22Rv1 (cell line): ENCODE data around the gene INPP5B.
A peak's percentile ranks its signal among the peaks of the same experiment; 100 is the strongest.

ENCODE experiments used
- H3K27ac ChIP-seq: fragments of 450-650 bp; 2 replicates; pipeline ENCODE4 v1.5.1; 2017
- CTCF ChIP-seq: fragments of 450-650 bp; IDR thresholded peaks from 2 replicates; pipeline ENCODE4 v1.5.1; 2017; ENCODE audit warnings: mild to moderate bottlenecking
- ZFX ChIP-seq: fragments of 450-650 bp; IDR thresholded peaks from 2 replicates; pipeline ENCODE4 v1.6.1; 2017; ENCODE audit warnings: antibody characterized with exemption, borderline replicate concordance

The INPP5B gene

GRCh38 chr1:37946703-37947360 is at the start of gene INPP5B:
TSS of gene INPP5B (minus strand) at chr1:37947053. CDS start at chr1:37946308, 745 bp downstream.
- H3K27ac ChIP-seq: no peak within 1 kb of the TSS
- no peak for TF ChIP-seq CTCF

- TF ChIP-seq ZFX (no peak), CTCF (no peak)
- H3K27ac ChIP-seq: no peak overlapping the region
Observed at GRCh38 chr1:37995751-37996345, 49.0 kb upstream of the INPP5B start.

DNA sequence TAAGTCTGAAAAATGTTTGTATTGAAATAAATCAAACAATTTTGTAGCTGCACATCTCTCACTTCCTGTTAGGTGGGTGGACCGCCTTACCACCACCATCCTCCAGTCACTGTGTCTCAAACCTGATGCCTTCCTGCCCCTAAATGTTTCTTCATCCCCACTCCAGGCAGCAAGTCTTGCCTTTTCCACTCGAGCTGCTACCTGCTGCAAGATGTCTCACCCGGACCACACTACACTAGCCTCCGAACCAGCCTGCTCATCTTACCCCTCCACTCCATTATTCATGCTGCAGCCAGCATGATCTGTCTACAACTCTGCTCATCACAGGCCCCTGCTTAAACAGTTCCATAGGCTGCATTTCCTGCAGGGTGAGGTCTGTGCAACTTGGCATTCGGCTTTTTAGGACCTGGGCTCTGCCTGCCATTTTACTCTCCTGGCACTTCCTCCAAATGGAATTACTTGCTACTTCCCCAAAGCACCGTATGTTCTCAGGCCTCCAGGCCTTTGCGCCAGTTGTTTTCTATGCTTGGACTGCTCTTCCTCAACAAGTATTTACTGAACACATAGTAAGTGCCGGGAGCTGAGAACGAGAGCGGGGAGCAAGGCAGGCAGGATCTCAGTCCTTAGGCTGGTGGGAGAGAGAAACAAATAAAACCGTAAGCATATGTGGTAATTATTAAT is 48.2 kb upstream of the INPP5B start:
- TF ChIP-seq CTCF: no peak
- no peak for TF ChIP-seq ZFX
- H3K27ac ChIP-seq: no peak overlapping the region

DNA sequence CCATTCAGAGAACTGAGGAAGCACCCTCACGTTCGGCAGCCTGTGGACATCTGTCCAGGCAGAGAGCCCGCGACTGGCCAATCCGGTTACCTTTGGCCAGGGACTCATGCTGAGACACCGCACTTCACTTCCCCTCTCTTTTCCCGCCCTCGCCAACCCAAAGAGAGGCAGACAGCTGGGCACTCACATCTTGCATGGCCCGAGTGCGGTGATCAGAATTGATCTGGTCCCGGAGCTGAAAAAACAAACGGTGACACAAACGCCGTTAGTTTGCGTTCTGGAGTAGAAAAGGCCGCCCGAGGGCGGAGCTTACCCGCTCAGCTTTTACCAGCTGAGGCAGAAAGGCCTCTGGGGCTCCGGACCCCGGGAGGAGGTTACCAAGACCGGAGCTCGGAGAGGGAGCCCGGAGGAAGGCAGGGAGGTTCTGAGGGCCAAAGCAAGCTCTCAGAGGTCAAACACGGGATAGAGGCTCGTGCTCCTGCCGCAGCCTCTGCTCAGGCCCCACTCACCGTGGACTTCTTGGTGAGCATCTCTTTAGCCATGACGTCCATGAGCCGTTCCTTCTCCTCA is 42.6 kb upstream of the INPP5B start:
- H3K27ac ChIP-seq: peak overlapping the region; percentile 83
- TF ChIP-seq CTCF (no peak), ZFX (no peak)

DNA sequence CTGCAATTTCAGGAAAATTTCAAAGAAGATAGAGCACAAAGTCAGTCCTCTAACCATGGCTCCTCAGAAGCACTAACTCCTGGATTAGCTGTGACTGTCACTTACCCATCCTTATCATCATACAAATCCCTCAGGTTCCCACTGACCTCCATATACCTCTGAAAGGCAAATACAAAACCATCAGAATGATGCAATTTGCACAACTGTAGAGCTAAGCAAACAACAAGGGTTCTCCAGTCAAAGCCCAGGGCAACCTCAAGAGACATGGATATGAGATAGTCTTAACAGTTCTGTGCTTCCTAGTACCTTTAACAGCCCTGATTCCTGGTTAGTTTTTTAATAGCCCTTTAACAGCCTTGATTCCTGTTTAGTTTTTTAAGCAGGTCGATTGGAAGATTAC is 40.8 kb upstream of the INPP5B start:
- no peak overlapping the region for H3K27ac ChIP-seq
- TF ChIP-seq CTCF: no peak
- TF ChIP-seq ZFX: no peak

- TF ChIP-seq ZFX (no peak), CTCF (no peak)
- no peak overlapping the region for H3K27ac ChIP-seq
Observed at GRCh38 chr1:37983546-37983945, 36.7 kb upstream of the INPP5B start.

DNA sequence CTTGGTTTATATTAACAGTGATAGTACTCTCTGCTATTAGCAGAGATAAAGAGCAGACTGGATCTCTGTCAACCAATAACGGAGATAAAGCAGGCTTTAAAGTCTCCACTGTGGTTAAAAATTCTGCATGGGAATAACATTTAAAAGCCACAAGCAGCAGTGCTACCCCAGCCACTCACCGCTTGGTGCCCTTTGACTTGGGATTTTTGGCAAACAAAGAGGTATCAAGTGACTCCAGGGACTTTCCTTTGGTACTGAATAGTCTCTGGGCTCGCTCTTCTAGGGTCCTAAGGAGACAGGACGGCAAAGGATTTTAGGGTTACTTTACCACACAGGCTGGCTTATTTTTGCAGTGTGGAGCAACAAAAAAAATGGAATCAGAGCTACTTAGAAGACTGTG is 31.7 kb upstream of the INPP5B start:
- no peak overlapping the region for H3K27ac ChIP-seq
- no peak for TF ChIP-seq CTCF
- no peak for TF ChIP-seq ZFX
